Natural killer cell (primary cell): ENCODE data around the gene CADM1. TPM values are rescaled to one million over a fixed set of nuclear protein-coding genes. Genes with fewer than 3 reads are reported as not detected.

Experiments used
- ATAC-seq, 3 donors: fragments of 150-1000 bp in 2 of 3; fragments of 200-7000 bp in 1 of 3; cut with Tn5 transposase; 1 replicate in 1 of 3; 2 replicates in 2 of 3; pipeline ENCODE4 v1.10.0; 2021; ENCODE audit warnings: mild to moderate bottlenecking in 2 of 3, moderate library complexity in 2 of 3
- DNase-seq, 2 donors: peaks; one replicate each; pipeline versions ENCODE4 v3.0.0 to v3.0.0-alpha.2; 2013 to 2021; ENCODE audit warnings: mixed read lengths in 1 of 2
- H3K27ac ChIP-seq: one replicate; pipeline ENCODE4 v1.5.1; 2013; ENCODE audit warnings: mild to moderate bottlenecking, low read length
- H3K27me3 ChIP-seq: one replicate; pipeline ENCODE4 v1.6.1; 2013; ENCODE audit warnings: low read length; ENCODE audit not compliant: control insufficient read depth, insufficient read depth
- H3K36me3 ChIP-seq: one replicate; pipeline ENCODE4 v1.6.1; 2013; ENCODE audit warnings: low read length; ENCODE audit not compliant: control insufficient read depth, insufficient read depth
- H3K4me1 ChIP-seq: one replicate; pipeline ENCODE4 v1.6.1; 2013; ENCODE audit warnings: low read length; ENCODE audit not compliant: control insufficient read depth, insufficient read depth
- H3K4me3 ChIP-seq: one replicate; pipeline ENCODE4 v1.5.1; 2013; ENCODE audit warnings: low read length
- H3K9me3 ChIP-seq: one replicate; pipeline ENCODE4 v1.6.1; 2013; ENCODE audit warnings: low read length; ENCODE audit not compliant: control insufficient read depth, insufficient read depth
- H3K27ac Mint-ChIP-seq, 2 donors: one replicate each; pipeline ENCODE4 v1.8.0; 2022; ENCODE audit warnings: mild to moderate bottlenecking in 2 of 2, mixed read lengths in 2 of 2, moderate library complexity in 1 of 2
- H3K27me3 Mint-ChIP-seq, 2 donors: one replicate each; pipeline ENCODE4 v1.8.0; 2022; ENCODE audit warnings: low read depth in 2 of 2, mixed read lengths in 2 of 2
- H3K36me3 Mint-ChIP-seq: one replicate; pipeline ENCODE4 v1.8.0; 2022; ENCODE audit warnings: mixed read lengths
- H3K4me1 Mint-ChIP-seq, 2 donors: one replicate each; pipeline ENCODE4 v1.8.0; 2022; ENCODE audit warnings: mixed read lengths in 2 of 2
- H3K4me3 Mint-ChIP-seq: one replicate; pipeline ENCODE4 v1.8.0; 2022; ENCODE audit warnings: mild to moderate bottlenecking, moderate library complexity, mixed read lengths
- H3K9me3 Mint-ChIP-seq, 2 donors: one replicate each; pipeline ENCODE4 v1.8.0; 2022; ENCODE audit warnings: mixed read lengths in 2 of 2
- WGBS: methylation state at CpG from one replicate; pipeline ENCODE4 v1.1.7; 2013; ENCODE audit warnings: missing lambda C conversion rate; ENCODE audit not compliant: insufficient coverage; 5-methylcytosine and 5-hydroxymethylcytosine counted together
- intact Hi-C: fragments of 100-400 bp; cut with micrococcal nuclease; formaldehyde crosslinking; loops from one replicate; pipeline ENCODE4 v1.14.2; 2022
- total RNA-seq, 4 donors: library from RNA; stranded (reverse); fragments of 120-200 nt in 1 of 4; gene quantifications; one replicate each; pipeline versions ENCODE4 v1.2.3 to v1.2.4, GENCODE V29; 2013 to 2022
- TF ChIP-seq, protein P1 (sequence below): fragments of 200-600 bp; IDR thresholded peaks from one replicate; pipeline ENCODE4 v1.8.0; 2022; ENCODE audit warnings: antibody characterized with exemption

Gene CADM1
- total RNA-seq, 3 donors from 2014 or later (not counting 1 experiment from before 2014, with no cell fraction given), result 3.2 to 4.2 (median 3.9) TPM

GRCh38 chr11:115460512-115460911, 43.7 kb downstream of the CADM1 start:
- Mint-ChIP-seq H3K36me3 (no peaks in the 10 kb centered on the region), H3K4me3 (no peak overlapping the region), H3K4me1 (no peaks in the 10 kb centered on the region), H3K27me3 (peaks cover 2 to 8% of the 10 kb centered on the region in 2 donors), H3K27ac (no peak overlapping the region), H3K9me3 (peaks cover 0 to 4% of the 10 kb centered on the region in 2 donors)
- WGBS, result 100% methylated on average over 1 of the region's 1 CpG
- no peak for DNase-seq
- no peak for ATAC-seq
- intact Hi-C loops, result no loop called here
- TF ChIP-seq, protein P1, sequence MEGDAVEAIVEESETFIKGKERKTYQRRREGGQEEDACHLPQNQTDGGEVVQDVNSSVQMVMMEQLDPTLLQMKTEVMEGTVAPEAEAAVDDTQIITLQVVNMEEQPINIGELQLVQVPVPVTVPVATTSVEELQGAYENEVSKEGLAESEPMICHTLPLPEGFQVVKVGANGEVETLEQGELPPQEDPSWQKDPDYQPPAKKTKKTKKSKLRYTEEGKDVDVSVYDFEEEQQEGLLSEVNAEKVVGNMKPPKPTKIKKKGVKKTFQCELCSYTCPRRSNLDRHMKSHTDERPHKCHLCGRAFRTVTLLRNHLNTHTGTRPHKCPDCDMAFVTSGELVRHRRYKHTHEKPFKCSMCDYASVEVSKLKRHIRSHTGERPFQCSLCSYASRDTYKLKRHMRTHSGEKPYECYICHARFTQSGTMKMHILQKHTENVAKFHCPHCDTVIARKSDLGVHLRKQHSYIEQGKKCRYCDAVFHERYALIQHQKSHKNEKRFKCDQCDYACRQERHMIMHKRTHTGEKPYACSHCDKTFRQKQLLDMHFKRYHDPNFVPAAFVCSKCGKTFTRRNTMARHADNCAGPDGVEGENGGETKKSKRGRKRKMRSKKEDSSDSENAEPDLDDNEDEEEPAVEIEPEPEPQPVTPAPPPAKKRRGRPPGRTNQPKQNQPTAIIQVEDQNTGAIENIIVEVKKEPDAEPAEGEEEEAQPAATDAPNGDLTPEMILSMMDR, result no peak
- Histone ChIP-seq H3K36me3 (no peaks in the 10 kb centered on the region), H3K4me3 (no peak overlapping the region), H3K4me1 (no peaks in the 10 kb centered on the region), H3K27me3 (no peaks in the 10 kb centered on the region), H3K9me3 (no peaks in the 10 kb centered on the region), H3K27ac (no peak overlapping the region)

DNA sequence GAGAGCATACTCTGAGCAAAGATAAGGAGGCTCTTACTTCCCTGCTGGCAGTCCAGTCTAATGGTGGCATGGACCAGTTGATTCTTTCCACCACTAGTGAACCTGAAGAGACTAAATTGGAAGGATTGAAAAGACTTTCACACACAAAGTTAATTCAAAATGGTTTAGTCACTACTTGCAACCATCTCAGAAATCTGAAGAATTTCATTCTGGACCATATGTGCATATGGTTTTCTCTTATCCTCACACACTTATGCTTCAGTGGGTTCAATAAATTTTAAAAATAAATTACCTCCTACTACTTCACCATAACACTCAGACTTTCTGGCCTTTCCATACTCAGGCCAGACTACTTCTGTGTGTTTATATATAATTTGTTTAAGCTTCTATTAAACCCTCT, 44.7 kb downstream of the CADM1 start:
- Mint-ChIP-seq H3K27me3 (peaks cover 5 to 8% of the 10 kb centered on the region in 2 donors), H3K4me3 (no peak overlapping the region), H3K9me3 (peaks cover 0 to 4% of the 10 kb centered on the region in 2 donors), H3K4me1 (no peaks in the 10 kb centered on the region), H3K27ac (no peak overlapping the region), H3K36me3 (no peaks in the 10 kb centered on the region)
- intact Hi-C loops, result no loop called here
- TF ChIP-seq, protein P1, result no peak
- Histone ChIP-seq H3K9me3 (no peaks in the 10 kb centered on the region), H3K27me3 (no peaks in the 10 kb centered on the region), H3K36me3 (no peaks in the 10 kb centered on the region), H3K27ac (no peak overlapping the region), H3K4me3 (no peak overlapping the region), H3K4me1 (no peaks in the 10 kb centered on the region)
- no peak for ATAC-seq
- DNase-seq, result no peak

- no peaks in the 10 kb centered on the region for H3K36me3 ChIP-seq
- no peaks in the 10 kb centered on the region for H3K36me3 Mint-ChIP-seq
- peaks cover 0 to 4% of the 10 kb centered on the region in 2 donors for H3K9me3 Mint-ChIP-seq
- H3K27me3 Mint-ChIP-seq, result peaks cover 5 to 8% of the 10 kb centered on the region in 2 donors
- H3K27ac Mint-ChIP-seq, result no peak overlapping the region
- no peak for DNase-seq
- H3K9me3 ChIP-seq, result no peaks in the 10 kb centered on the region
- H3K27ac ChIP-seq, result no peak overlapping the region
- intact Hi-C loops, result no loop called here
- H3K4me1 Mint-ChIP-seq, result no peaks in the 10 kb centered on the region
- no peaks in the 10 kb centered on the region for H3K4me1 ChIP-seq
- H3K4me3 Mint-ChIP-seq, result no peak overlapping the region
- no peak for ATAC-seq
- 87% methylated on average over 3 of the region's 4 CpGs for WGBS
- H3K4me3 ChIP-seq, result no peak overlapping the region
- TF ChIP-seq, protein P1, result no peak
- H3K27me3 ChIP-seq, result no peaks in the 10 kb centered on the region
Observed at GRCh38 chr11:115458877-115459276, 45.3 kb downstream of the CADM1 start.

DNA sequence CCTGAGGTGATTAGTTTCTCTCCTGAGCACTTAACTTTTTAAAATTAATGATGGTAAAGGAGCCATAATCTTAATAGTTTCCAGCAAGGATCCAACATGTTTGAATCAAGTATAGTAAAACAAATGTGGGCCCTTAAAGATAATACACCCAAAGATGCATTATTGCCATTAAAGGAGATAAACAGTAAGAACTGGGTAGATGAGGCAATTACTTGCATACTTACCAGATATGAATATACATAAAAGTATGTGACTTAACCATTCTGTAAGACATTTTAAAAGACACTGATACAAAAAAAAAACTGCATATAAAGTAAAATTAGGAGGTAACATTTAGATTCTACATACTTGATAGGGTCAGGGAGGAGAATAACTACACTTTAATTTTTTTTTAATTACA, 48.2 kb downstream of the CADM1 start:
- H3K27me3 Mint-ChIP-seq, result peaks cover 8% of the 10 kb centered on the region in 2 donors
- no peaks in the 10 kb centered on the region for H3K36me3 Mint-ChIP-seq
- Histone ChIP-seq H3K36me3 (no peaks in the 10 kb centered on the region), H3K27ac (no peak overlapping the region), H3K4me1 (no peaks in the 10 kb centered on the region), H3K4me3 (no peak overlapping the region), H3K27me3 (no peaks in the 10 kb centered on the region), H3K9me3 (no peaks in the 10 kb centered on the region)
- H3K4me1 Mint-ChIP-seq, result no peaks in the 10 kb centered on the region
- H3K9me3 Mint-ChIP-seq, result peaks cover 2% of the 10 kb centered on the region in 2 donors
- no peak overlapping the region for H3K27ac Mint-ChIP-seq
- TF ChIP-seq, protein P1, result no peak
- no peak overlapping the region for H3K4me3 Mint-ChIP-seq
- DNase-seq, result no peak
- intact Hi-C loops, result no loop called here
- no peak for ATAC-seq
